OCI-LY3 (cell line): ENCODE results near the gene PCMT1.
"Not testable (repeated sequence)": the region's sequence is repeated elsewhere in the genome, so short reads cannot be mapped to it uniquely, and the experiment has no call there.

ENCODE experiments used
- H2AFZ ChIP-seq: fragments of 200-600, 300-600 bp; shearing (Covaris generic); 2 replicates; pipeline ENCODE4 v1.6.0; 2014; ENCODE audit warnings: antibody characterized with exemption, low read depth, low read length
- H3K27ac ChIP-seq: fragments of 200-600, 300-600 bp; sonication (generic); 2 replicates; pipeline ENCODE4 v1.5.1; 2014; ENCODE audit warnings: mild to moderate bottlenecking, low read length, moderate library complexity, mixed read lengths
- H3K27me3 ChIP-seq: fragments of 200-600, 300-600 bp; sonication (generic); 2 replicates; pipeline ENCODE4 v1.6.1; 2014; ENCODE audit warnings: low read depth, low read length, mixed read lengths
- H3K36me3 ChIP-seq: fragments of 200-600, 300-600 bp; sonication (generic); replicated peaks from 2 replicates; pipeline ENCODE3; 2014; ENCODE audit warnings: low read depth, low read length, mixed read lengths
- H3K4me1 ChIP-seq: fragments of 300-600, 200-600 bp; sonication (generic); 2 replicates; pipeline ENCODE4 v1.6.1; 2014; ENCODE audit warnings: low read length, mixed read lengths
- H3K4me2 ChIP-seq: fragments of 200-600, 300-600 bp; sonication (generic); 2 replicates; pipeline ENCODE4 v1.6.1; 2014; ENCODE audit warnings: low read length, mixed read lengths
- H3K4me3 ChIP-seq: fragments of 300-600, 200-600 bp; sonication (generic); 2 replicates; pipeline ENCODE4 v1.5.1; 2014; ENCODE audit warnings: antibody characterized with exemption, mild to moderate bottlenecking, low read length, moderate library complexity
- H3K79me2 ChIP-seq: fragments of 300-600, 200-600 bp; shearing (Covaris generic); 2 replicates; pipeline ENCODE4 v1.6.1; 2014; ENCODE audit warnings: mild to moderate bottlenecking, low read length, mixed read lengths
- H3K9ac ChIP-seq: fragments of 300-600, 200-600 bp; shearing (Covaris generic); 2 replicates; pipeline ENCODE4 v1.6.0; 2014; ENCODE audit warnings: mild to moderate bottlenecking, low read length, moderate library complexity
- H3K9me3 ChIP-seq: fragments of 200-600, 300-600 bp; shearing (Covaris generic); 2 replicates; pipeline ENCODE4 v1.6.1; 2014; ENCODE audit warnings: low read length, mixed read lengths; ENCODE audit not compliant: insufficient read depth
- H4K20me1 ChIP-seq: fragments of 200-600, 300-600 bp; sonication (generic); 2 replicates; pipeline ENCODE4 v1.6.1; 2016; ENCODE audit warnings: low read length, mixed read lengths; ENCODE audit not compliant: insufficient read depth
- CTCF ChIP-seq: fragments of 200-600, 300-600 bp; sonication (generic); IDR thresholded peaks from 2 replicates; pipeline ENCODE4 v1.5.1; 2014; ENCODE audit warnings: antibody characterized with exemption, low read length, low read depth
- EZH2phosphoT487 ChIP-seq: fragments of 200-600 bp; shearing (Covaris generic); IDR thresholded peaks from 2 replicates; pipeline ENCODE4 v1.6.1; 2018; ENCODE audit warnings: antibody characterized with exemption, mixed run types, low read depth

PCMT1 gene

GRCh38 chr6:149728499-149729234, 20.9 kb upstream of the PCMT1 start:
- Histone ChIP-seq H3K9ac (no peak overlapping the region), H2AFZ (no peak overlapping the region), H3K4me3 (no peak overlapping the region), H3K27me3 (no peaks in the 10 kb centered on the region), H3K36me3 (peaks cover 10% of the 10 kb centered on the region), H3K4me2 (no peak overlapping the region), H3K27ac (no peak overlapping the region), H3K79me2 (no peaks in the 10 kb centered on the region), H4K20me1 (no peaks in the 10 kb centered on the region), H3K9me3 (no peaks in the 10 kb centered on the region), H3K4me1 (no peaks in the 10 kb centered on the region)
- no peak for TF ChIP-seq CTCF
- no peak for TF ChIP-seq EZH2phosphoT487

- H3K27ac ChIP-seq: no peak overlapping the region
Observed at GRCh38 chr6:149729824-149730223, 19.7 kb upstream of the PCMT1 start.

GRCh38 chr6:149733089-149733720, 16.3 kb upstream of the PCMT1 start:
- Histone ChIP-seq H3K9me3 (no peaks in the 10 kb centered on the region), H3K27me3 (no peaks in the 10 kb centered on the region), H3K4me2 (no peak overlapping the region), H3K4me3 (no peak overlapping the region), H3K9ac (no peak overlapping the region), H4K20me1 (no peaks in the 10 kb centered on the region), H3K27ac (no peak overlapping the region), H2AFZ (no peak overlapping the region), H3K4me1 (no peaks in the 10 kb centered on the region), H3K79me2 (no peaks in the 10 kb centered on the region), H3K36me3 (peaks cover 9% of the 10 kb centered on the region)
- TF ChIP-seq CTCF (no peak), EZH2phosphoT487 (no peak)

More at GRCh38 chr6:149729824-149730223, 19.7 kb upstream of the PCMT1 start:
- H3K36me3 ChIP-seq: peaks cover 10% of the 10 kb centered on the region
- H4K20me1 ChIP-seq: no peaks in the 10 kb centered on the region
- H3K4me3 ChIP-seq: no peak overlapping the region
- TF ChIP-seq CTCF: no peak
- no peak for TF ChIP-seq EZH2phosphoT487
- H3K9ac ChIP-seq: no peak overlapping the region
- H2AFZ ChIP-seq: no peak overlapping the region
- H3K4me2 ChIP-seq: no peak overlapping the region
- H3K27me3 ChIP-seq: no peaks in the 10 kb centered on the region
- no peaks in the 10 kb centered on the region for H3K79me2 ChIP-seq
- no peaks in the 10 kb centered on the region for H3K4me1 ChIP-seq
- H3K9me3 ChIP-seq: no peaks in the 10 kb centered on the region

- H3K9ac ChIP-seq: no peak overlapping the region
- no peaks in the 10 kb centered on the region for H4K20me1 ChIP-seq
- no peaks in the 10 kb centered on the region for H3K9me3 ChIP-seq
- H3K27me3 ChIP-seq: no peaks in the 10 kb centered on the region
- peaks cover 5% of the 10 kb centered on the region for H3K36me3 ChIP-seq
- no peak overlapping the region for H3K4me3 ChIP-seq
- H2AFZ ChIP-seq: no peak overlapping the region
- TF ChIP-seq EZH2phosphoT487 (no peak), CTCF (no peak)
- H3K4me1 ChIP-seq: no peaks in the 10 kb centered on the region
- H3K79me2 ChIP-seq: no peaks in the 10 kb centered on the region
- H3K4me2 ChIP-seq: no peak overlapping the region
- no peak overlapping the region for H3K27ac ChIP-seq
Observed at GRCh38 chr6:149734915-149735314, 14.6 kb upstream of the PCMT1 start.

- Histone ChIP-seq H3K79me2 (peaks cover 29% of the 10 kb centered on the region), H3K4me1 (peaks cover 11% of the 10 kb centered on the region), H3K9ac (peak overlapping the region; percentile 88), H3K4me2 (peak overlapping the region; percentile 97), H3K4me3 (peak overlapping the region; percentile 98)
- H4K20me1 ChIP-seq, H3K27me3 ChIP-seq, H3K9me3 ChIP-seq, H2AFZ ChIP-seq, H3K36me3 ChIP-seq, H3K27ac ChIP-seq: not testable (repeated sequence)
Observed at GRCh38 chr6:149745252-149745651, 4.3 kb upstream of the PCMT1 start.
